SJCRH30 (cell line): ENCODE results near the gene CRCP. TPM values are rescaled to one million over a fixed set of nuclear protein-coding genes. Genes with fewer than 3 reads are reported as not detected.
"Not testable (repeated sequence)": the region's sequence is repeated elsewhere in the genome, so short reads cannot be mapped to it uniquely, and the experiment has no call there.

Source experiments
- DNase-seq, 2 experiments: peaks; one replicate each; pipeline ENCODE4 v3.0.0-alpha.2; 2015 to 2020
- H3K27ac ChIP-seq: fragments of 250-450 bp; sonication (Bioruptor Pico); 2 replicates; pipeline ENCODE4 v1.5.1; 2020; ENCODE audit warnings: mild to moderate bottlenecking, moderate library complexity
- H3K27me3 ChIP-seq: fragments of 250-450 bp; sonication (Bioruptor Pico); 2 replicates; pipeline ENCODE4 v1.5.1; 2020; ENCODE audit warnings: mild to moderate bottlenecking, moderate library complexity
- H3K36me3 ChIP-seq: fragments of 250-450 bp; sonication (Bioruptor Pico); 2 replicates; pipeline ENCODE4 v1.5.1; 2020; ENCODE audit warnings: mild to moderate bottlenecking, moderate library complexity
- H3K4me1 ChIP-seq: fragments of 250-450 bp; sonication (Bioruptor Pico); 2 replicates; pipeline ENCODE4 v1.5.1; 2020; ENCODE audit warnings: mild to moderate bottlenecking, moderate library complexity
- H3K4me3 ChIP-seq: fragments of 250-450 bp; sonication (Bioruptor Pico); 2 replicates; pipeline ENCODE4 v1.5.1; 2020; ENCODE audit warnings: mild to moderate bottlenecking, moderate library complexity
- H3K9me3 ChIP-seq: fragments of 250-450 bp; sonication (Bioruptor Pico); replicated peaks from 2 replicates; pipeline ENCODE4 v1.5.1; 2020; ENCODE audit warnings: mild to moderate bottlenecking, moderate library complexity
- total RNA-seq: library from RNA; depleted of rRNA; stranded (reverse); fragments of >200 nt; shearing (Covaris generic); gene quantifications from 2 replicates; pipeline ENCODE4 v1.2.3, GENCODE V29; 2014; rRNA removed

CRCP gene
- 47.3 and 57.1 TPM in 2 replicates for total RNA-seq

- Histone ChIP-seq H3K27me3 (no peaks in the 10 kb centered on the region), H3K36me3 (0 out of 2 replicates have a peak, but pooled peaks cover 6% of the 10 kb centered on the region), H3K4me3 (peak within 1 kb of the TSS; percentile 89), H3K9me3 (no peaks in the 10 kb centered on the region; the same call in 1 of the 2 replicates), H3K4me1 (0 out of 2 replicates have a peak, but pooled peaks cover 5% of the 10 kb centered on the region), H3K27ac (peak within 1 kb of the TSS; percentile 94)
- DNase-seq = peak; percentile 90 to 91
Observed at GRCh38 chr7:66114743-66115649, at the start of gene CRCP. CRCP (plus strand) TSS chr7:66114847; CDS start chr7:66114963, 116 bp downstream.

- no peaks in the 10 kb centered on the region for H3K4me1 ChIP-seq
- no peak overlapping the region for H3K27ac ChIP-seq
- no peaks in the 10 kb centered on the region for H3K27me3 ChIP-seq
- H3K36me3 ChIP-seq = no peaks in the 10 kb centered on the region
- H3K9me3 ChIP-seq = no peaks in the 10 kb centered on the region
- no peak for DNase-seq
- no peak overlapping the region for H3K4me3 ChIP-seq
Observed at GRCh38 chr7:66069732-66070131, 44.9 kb upstream of the CRCP start.

GRCh38 chr7:66070222-66070621, 44.4 kb upstream of the CRCP start:
- no peak overlapping the region for H3K27ac ChIP-seq

GRCh38 chr7:66072208-66072607, 42.4 kb upstream of the CRCP start:
- not testable (repeated sequence) for DNase-seq, H3K9me3 ChIP-seq, H3K4me1 ChIP-seq, H3K27me3 ChIP-seq, H3K4me3 ChIP-seq, H3K36me3 ChIP-seq, H3K27ac ChIP-seq

More at GRCh38 chr7:66070222-66070621, 44.4 kb upstream of the CRCP start:
- Histone ChIP-seq H3K4me1 (no peaks in the 10 kb centered on the region), H3K4me3 (no peak overlapping the region), H3K9me3 (no peaks in the 10 kb centered on the region), H3K36me3 (no peaks in the 10 kb centered on the region), H3K27me3 (no peaks in the 10 kb centered on the region)
- DNase-seq = no peak

- peak within 1 kb of the TSS; percentile 12; the same call in 1 of the 2 replicates for H3K27ac ChIP-seq
- H3K36me3 ChIP-seq = no peaks in the 10 kb centered on the region
- H3K27me3 ChIP-seq = no peaks in the 10 kb centered on the region
- H3K4me3 ChIP-seq = peak within 1 kb of the TSS; percentile 88
- no peaks in the 10 kb centered on the region; the same call in 1 of the 2 replicates for H3K4me1 ChIP-seq
- peak; percentile 92 to 95 for DNase-seq
- no peaks in the 10 kb centered on the region for H3K9me3 ChIP-seq
Observed at GRCh38 chr7:66075590-66076461, 38.8 kb upstream of the CRCP start, which contains the start of gene ASL. ASL (plus strand) TSS chr7:66075819; CDS start chr7:66076082, 263 bp downstream.

- Histone ChIP-seq H3K4me1 (no peaks in the 10 kb centered on the region; the same call in 1 of the 2 replicates), H3K4me3 (peak overlapping the region; percentile 88), H3K27me3 (no peaks in the 10 kb centered on the region), H3K9me3 (no peaks in the 10 kb centered on the region), H3K36me3 (no peaks in the 10 kb centered on the region), H3K27ac (no peak overlapping the region)
- DNase-seq = no peak
Observed at GRCh38 chr7:66076462-66077329, 38.0 kb upstream of the CRCP start.

- H3K4me3 ChIP-seq = no peak overlapping the region
- H3K9me3 ChIP-seq = no peaks in the 10 kb centered on the region
- no peaks in the 10 kb centered on the region for H3K36me3 ChIP-seq
Observed at GRCh38 chr7:66078067-66078466, 36.6 kb upstream of the CRCP start.

GRCh38 chr7:66082083-66082482, 32.6 kb upstream of the CRCP start:
- DNase-seq = no peak
- H3K9me3 ChIP-seq = no peaks in the 10 kb centered on the region
- no peak overlapping the region for H3K27ac ChIP-seq
- no peaks in the 10 kb centered on the region for H3K36me3 ChIP-seq
- H3K27me3 ChIP-seq = no peaks in the 10 kb centered on the region
- no peak overlapping the region for H3K4me3 ChIP-seq
- H3K4me1 ChIP-seq = no peaks in the 10 kb centered on the region

More at GRCh38 chr7:66078067-66078466, 36.6 kb upstream of the CRCP start:
- Histone ChIP-seq H3K4me1 (no peaks in the 10 kb centered on the region; the same call in 1 of the 2 replicates), H3K27me3 (no peaks in the 10 kb centered on the region), H3K27ac (no peak overlapping the region)
- DNase-seq = no peak

GRCh38 chr7:66082886-66083415, 31.7 kb upstream of the CRCP start:
- H3K4me1 ChIP-seq = no peaks in the 10 kb centered on the region
- no peak overlapping the region for H3K4me3 ChIP-seq
- H3K27ac ChIP-seq = no peak overlapping the region
- DNase-seq = no peak
- no peaks in the 10 kb centered on the region for H3K9me3 ChIP-seq
- H3K36me3 ChIP-seq = no peaks in the 10 kb centered on the region
- H3K27me3 ChIP-seq = no peaks in the 10 kb centered on the region

GRCh38 chr7:66083677-66084076, 31.0 kb upstream of the CRCP start:
- H3K36me3 ChIP-seq = no peaks in the 10 kb centered on the region

GRCh38 chr7:66088861-66089838, 25.5 kb upstream of the CRCP start:
- H3K36me3 ChIP-seq = no peaks in the 10 kb centered on the region
- no peak overlapping the region for H3K4me3 ChIP-seq
- H3K9me3 ChIP-seq = no peaks in the 10 kb centered on the region
- H3K4me1 ChIP-seq = no peaks in the 10 kb centered on the region
- H3K27me3 ChIP-seq = no peaks in the 10 kb centered on the region
- no peak overlapping the region for H3K27ac ChIP-seq
- no peak for DNase-seq

More at GRCh38 chr7:66083677-66084076, 31.0 kb upstream of the CRCP start:
- no peaks in the 10 kb centered on the region for H3K4me1 ChIP-seq
- H3K4me3 ChIP-seq = no peak overlapping the region
- H3K9me3 ChIP-seq = no peaks in the 10 kb centered on the region
- no peaks in the 10 kb centered on the region for H3K27me3 ChIP-seq
- DNase-seq = no peak
- H3K27ac ChIP-seq = no peak overlapping the region

GRCh38 chr7:66092654-66093053, 22.0 kb upstream of the CRCP start:
- no peaks in the 10 kb centered on the region for H3K4me1 ChIP-seq
- H3K9me3 ChIP-seq = no peaks in the 10 kb centered on the region
- no peaks in the 10 kb centered on the region for H3K36me3 ChIP-seq
- H3K27ac ChIP-seq = no peak overlapping the region
- DNase-seq = no peak
- H3K27me3 ChIP-seq = no peaks in the 10 kb centered on the region
- no peak overlapping the region for H3K4me3 ChIP-seq

- no peak overlapping the region for H3K27ac ChIP-seq
- H3K9me3 ChIP-seq = no peaks in the 10 kb centered on the region
- no peaks in the 10 kb centered on the region for H3K27me3 ChIP-seq
- H3K4me3 ChIP-seq = no peak overlapping the region
- no peak for DNase-seq
- no peaks in the 10 kb centered on the region for H3K4me1 ChIP-seq
- no peaks in the 10 kb centered on the region for H3K36me3 ChIP-seq
Observed at GRCh38 chr7:66095010-66095409, 19.6 kb upstream of the CRCP start.
